ENCODE data around the gene PHLDB3.

DNA sequence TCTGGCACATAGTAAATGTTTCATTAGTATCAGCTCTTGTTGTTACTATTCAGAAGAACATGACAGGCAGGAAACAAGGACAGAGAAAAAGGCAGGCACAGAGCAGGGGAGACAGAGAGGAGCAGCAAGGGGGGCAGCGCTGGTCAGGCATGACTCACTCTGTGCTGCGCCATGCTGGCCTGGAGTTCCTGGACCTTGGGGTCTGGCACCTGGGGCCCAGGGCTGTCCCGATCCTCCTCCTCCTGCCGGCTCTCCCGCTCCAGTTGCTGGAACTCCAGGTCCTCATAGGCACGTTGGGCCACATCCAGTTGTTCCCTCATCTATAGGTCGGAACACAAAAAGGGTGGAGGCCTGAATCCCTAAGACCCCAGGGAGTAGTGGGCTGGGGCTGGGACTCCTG is 7.6 kb downstream of the PHLDB3 start:
- TF ChIP-seq EP300 (conservative IDR thresholded peaks at IDR 0.05; ENCODE audit: poor library complexity, severe bottlenecking) (no peak), TAF1 (IDR thresholded peaks at IDR 0.05; ENCODE audit: low read depth) (no peak), EZH2 (IDR thresholded peaks at IDR 0.05; ENCODE audit: borderline replicate concordance, insufficient read depth, low read length, poor library complexity, severe bottlenecking) (no peak), MXI1 (conservative IDR thresholded peaks at IDR 0.05; ENCODE audit: poor library complexity, severe bottlenecking) (no peak), RAD21 (conservative IDR thresholded peaks at IDR 0.05) (no peak), POLR2AphosphoS5 (IDR thresholded peaks at IDR 0.05) (no peak), REST (IDR thresholded peaks at IDR 0.05; ENCODE audit: borderline replicate concordance) (no peak)
- TF ChIP-seq, protein P1, sequence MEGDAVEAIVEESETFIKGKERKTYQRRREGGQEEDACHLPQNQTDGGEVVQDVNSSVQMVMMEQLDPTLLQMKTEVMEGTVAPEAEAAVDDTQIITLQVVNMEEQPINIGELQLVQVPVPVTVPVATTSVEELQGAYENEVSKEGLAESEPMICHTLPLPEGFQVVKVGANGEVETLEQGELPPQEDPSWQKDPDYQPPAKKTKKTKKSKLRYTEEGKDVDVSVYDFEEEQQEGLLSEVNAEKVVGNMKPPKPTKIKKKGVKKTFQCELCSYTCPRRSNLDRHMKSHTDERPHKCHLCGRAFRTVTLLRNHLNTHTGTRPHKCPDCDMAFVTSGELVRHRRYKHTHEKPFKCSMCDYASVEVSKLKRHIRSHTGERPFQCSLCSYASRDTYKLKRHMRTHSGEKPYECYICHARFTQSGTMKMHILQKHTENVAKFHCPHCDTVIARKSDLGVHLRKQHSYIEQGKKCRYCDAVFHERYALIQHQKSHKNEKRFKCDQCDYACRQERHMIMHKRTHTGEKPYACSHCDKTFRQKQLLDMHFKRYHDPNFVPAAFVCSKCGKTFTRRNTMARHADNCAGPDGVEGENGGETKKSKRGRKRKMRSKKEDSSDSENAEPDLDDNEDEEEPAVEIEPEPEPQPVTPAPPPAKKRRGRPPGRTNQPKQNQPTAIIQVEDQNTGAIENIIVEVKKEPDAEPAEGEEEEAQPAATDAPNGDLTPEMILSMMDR (IDR thresholded peaks at IDR 0.05; ENCODE audit: poor library complexity, severe bottlenecking) = no peak

All from neural cell (in vitro differentiated cells).